ENCODE data around the gene CD2BP2. TPM values are rescaled to one million over a fixed set of nuclear protein-coding genes. Genes with fewer than 3 reads are reported as not detected.

Gene CD2BP2
- total and polyA plus RNA-seq, 2 of the 13 experiments (the other 11 are each of a cell fraction or from before 2014, with no cell fraction given) = 24.9 to 54.6 TPM

GRCh38 chr16:30401768-30402425 lies 46.8 kb upstream of the CD2BP2 start (continued):
- TF ChIP-seq RNF219 (CRISPR knock-in tag; IDR thresholded peaks at IDR 0.05) (no peak), FLYWCH1 (CRISPR knock-in tag; IDR thresholded peaks at IDR 0.05) (no peak), CHCHD3 (CRISPR knock-in tag; IDR thresholded peaks at IDR 0.05) (no peak), ZC3H4 (CRISPR knock-in tag; IDR thresholded peaks at IDR 0.05; ENCODE audit: borderline replicate concordance) (0 out of 2 replicates have a peak, but pooled peaks have one; percentile 55), SKIL (CRISPR knock-in tag; IDR thresholded peaks at IDR 0.05; ENCODE audit: borderline replicate concordance) (peak; percentile 78; the same call in 1 of the 2 replicates), ZNF891 (CRISPR knock-in tag; IDR thresholded peaks at IDR 0.05) (no peak), ARID2 (CRISPR knock-in tag; IDR thresholded peaks at IDR 0.05; ENCODE audit: borderline replicate concordance) (no peak), IRX3 (CRISPR knock-in tag; IDR thresholded peaks at IDR 0.05; ENCODE audit: borderline replicate concordance, low read depth) (no peak), BRD4 (CRISPR knock-in tag; IDR thresholded peaks at IDR 0.05) (no peak), PRPF4 (IDR thresholded peaks at IDR 0.05; ENCODE audit: low read depth, low read length, poor library complexity, severe bottlenecking) (peak; percentile 71), ZNF414 (CRISPR knock-in tag; IDR thresholded peaks at IDR 0.05) (peak; percentile 74; the same call in 1 of the 2 replicates), FOXP4 (CRISPR knock-in tag; IDR thresholded peaks at IDR 0.05) (peak; percentile 91), MXI1 (IDR thresholded peaks at IDR 0.05; ENCODE audit: borderline replicate concordance, low read depth, low read length) (peak; percentile 68; the same call in 1 of the 3 replicates), SP1 (IDR thresholded peaks at IDR 0.05) (no peak), SP1 (CRISPR knock-in tag; IDR thresholded peaks at IDR 0.05) (no peak), ARNT2 (CRISPR knock-in tag; IDR thresholded peaks at IDR 0.05; ENCODE audit: low read depth) (no peak), BCL3 (CRISPR knock-in tag; IDR thresholded peaks at IDR 0.05) (no peak), MTF1 (CRISPR knock-in tag; IDR thresholded peaks at IDR 0.05) (no peak), HNF4G (IDR thresholded peaks at IDR 0.05; ENCODE audit: borderline replicate concordance, low read depth, low read length) (peak; percentile 85), HNF4G (CRISPR knock-in tag; IDR thresholded peaks at IDR 0.05; ENCODE audit: borderline replicate concordance, low read depth) (peak; percentile 50; the same call in 1 of the 2 replicates), LBX2 (CRISPR knock-in tag; IDR thresholded peaks at IDR 0.05; ENCODE audit: borderline replicate concordance) (no peak)
